Stimulated activated naive B cell treated with anti-CD40 and anti-IgM and Interleukin-4, amounts not matched to agents 10 μg/mL and 1 μg/mL and 100 μg/mL, for 72 hours (primary cell): Measurements from ENCODE around the gene SCRG1.

Experiments used
- ATAC-seq, 2 donors: fragments of 150-1000 bp; cut with Tn5 transposase; replicated peaks; 2 replicates each; pipeline ENCODE4 v1.10.0; 2021; ENCODE audit warnings: moderate library complexity in 1 of 2
- DNase-seq: peaks from one replicate; pipeline ENCODE4 v3.0.0; 2021
- H3K27ac Mint-ChIP-seq: one replicate; pipeline ENCODE4 v1.8.0; 2022; ENCODE audit warnings: mild to moderate bottlenecking, mixed read lengths
- H3K27me3 Mint-ChIP-seq, 2 donors: one replicate each; pipeline ENCODE4 v1.8.0; 2022; ENCODE audit warnings: mixed read lengths in 2 of 2
- H3K36me3 Mint-ChIP-seq, 2 donors: one replicate each; pipeline ENCODE4 v1.8.0; 2022; ENCODE audit warnings: mixed read lengths in 2 of 2, mild to moderate bottlenecking in 1 of 2
- H3K4me1 Mint-ChIP-seq, 2 donors: one replicate each; pipeline ENCODE4 v1.8.0; 2022; ENCODE audit warnings: mixed read lengths in 2 of 2, mild to moderate bottlenecking in 1 of 2
- H3K4me3 Mint-ChIP-seq, 2 donors: one replicate each; pipeline ENCODE4 v1.8.0; 2022; ENCODE audit warnings: mild to moderate bottlenecking in 2 of 2, mixed read lengths in 2 of 2, moderate library complexity in 1 of 2
- H3K9me3 Mint-ChIP-seq, 2 donors: one replicate each; pipeline ENCODE4 v1.8.0; 2022; ENCODE audit warnings: mixed read lengths in 2 of 2, mild to moderate bottlenecking in 1 of 2

The SCRG1 gene

GRCh38 chr4:173398779-173399415 lies at the start of gene SCRG1:
TSS of gene SCRG1 (minus strand) at chr4:173399116. CDS start at chr4:173391414, 7,702 bp downstream.
- Mint-ChIP-seq H3K27me3 (no peaks in the 10 kb centered on the region), H3K9me3 (no peaks in the 10 kb centered on the region), H3K4me1 (no peaks in the 10 kb centered on the region), H3K36me3 (peaks cover 1 to 3% of the 10 kb centered on the region in 2 donors), H3K4me3 (no peak within 1 kb of the TSS), H3K27ac (no peak within 1 kb of the TSS)
- ATAC-seq, result no peak
- DNase-seq, result no peak

DNA sequence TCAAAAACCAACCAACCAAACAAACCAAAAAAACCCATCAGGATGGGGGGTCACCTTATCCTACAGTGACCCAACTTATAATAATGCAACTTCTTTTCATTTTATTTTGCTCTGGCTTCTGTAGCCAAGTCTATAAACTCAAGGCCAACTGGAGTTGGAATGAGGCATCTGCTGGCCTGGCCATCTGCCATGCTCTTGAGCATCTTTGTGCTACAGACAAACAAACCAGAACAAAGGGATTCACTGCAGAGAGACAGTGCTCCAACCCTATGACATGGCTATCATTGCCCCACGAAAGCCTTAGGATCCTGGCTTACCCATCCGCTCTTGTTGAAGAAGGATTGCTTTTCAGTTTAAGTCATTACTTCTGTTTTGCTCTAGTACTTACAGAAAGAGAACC lies 49.2 kb upstream of the SCRG1 start:
- DNase-seq, result no peak
- Mint-ChIP-seq H3K27me3 (no peaks in the 10 kb centered on the region), H3K4me3 (no peak overlapping the region), H3K27ac (no peak overlapping the region), H3K36me3 (peaks cover 0 to 8% of the 10 kb centered on the region in 2 donors), H3K9me3 (peaks cover 0 to 3% of the 10 kb centered on the region in 2 donors), H3K4me1 (no peaks in the 10 kb centered on the region)
- no peak for ATAC-seq

DNA sequence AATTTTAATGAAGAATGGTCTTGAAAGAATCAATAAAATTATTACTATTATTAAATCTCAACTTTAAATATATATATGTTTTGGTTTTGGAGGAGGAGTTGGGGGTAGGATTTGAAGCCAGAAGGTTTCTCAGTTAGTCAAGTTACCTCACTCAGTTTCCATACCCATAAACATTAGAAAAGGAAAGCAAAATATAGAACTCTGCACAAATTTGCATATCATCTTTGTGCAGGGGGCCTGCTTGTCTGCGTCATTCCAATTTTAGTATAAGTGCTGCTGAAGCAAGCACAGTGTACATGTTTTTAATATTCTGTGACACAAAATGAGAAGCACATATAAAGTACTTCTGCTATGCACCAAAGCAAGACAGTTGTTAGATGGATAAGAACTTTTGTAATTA lies 47.5 kb upstream of the SCRG1 start:
- no peak overlapping the region for H3K4me3 Mint-ChIP-seq
- ATAC-seq (no peak), DNase-seq (no peak)
- no peaks in the 10 kb centered on the region for H3K27me3 Mint-ChIP-seq
- peaks cover 0 to 3% of the 10 kb centered on the region in 2 donors for H3K9me3 Mint-ChIP-seq
- H3K27ac Mint-ChIP-seq, result no peak overlapping the region
- H3K36me3 Mint-ChIP-seq, result peaks cover 0 to 8% of the 10 kb centered on the region in 2 donors
- H3K4me1 Mint-ChIP-seq, result no peaks in the 10 kb centered on the region

- peaks cover 0 to 6% of the 10 kb centered on the region in 2 donors for H3K9me3 Mint-ChIP-seq
- ATAC-seq, result no peak
- DNase-seq, result no peak
- no peaks in the 10 kb centered on the region for H3K27me3 Mint-ChIP-seq
- H3K36me3 Mint-ChIP-seq, result peaks cover 2 to 8% of the 10 kb centered on the region in 2 donors
- no peaks in the 10 kb centered on the region for H3K4me1 Mint-ChIP-seq
- H3K4me3 Mint-ChIP-seq, result no peak overlapping the region
- no peak overlapping the region for H3K27ac Mint-ChIP-seq
Measured at GRCh38 chr4:173443121-173443520, 44.2 kb upstream of the SCRG1 start.

GRCh38 chr4:173442223-173442932 lies 43.5 kb upstream of the SCRG1 start:
- no peak for DNase-seq
- ATAC-seq, result no peak
- H3K36me3 Mint-ChIP-seq, result peaks cover 2 to 8% of the 10 kb centered on the region in 2 donors
- no peaks in the 10 kb centered on the region for H3K27me3 Mint-ChIP-seq
- peaks cover 0 to 6% of the 10 kb centered on the region in 2 donors for H3K9me3 Mint-ChIP-seq
- no peaks in the 10 kb centered on the region for H3K4me1 Mint-ChIP-seq
- no peak overlapping the region for H3K4me3 Mint-ChIP-seq
- H3K27ac Mint-ChIP-seq, result no peak overlapping the region

GRCh38 chr4:173440888-173441287 lies 42.0 kb upstream of the SCRG1 start:
- ATAC-seq (no peak), DNase-seq (no peak)
- Mint-ChIP-seq H3K9me3 (peaks cover 0 to 6% of the 10 kb centered on the region in 2 donors), H3K27me3 (no peaks in the 10 kb centered on the region), H3K27ac (no peak overlapping the region), H3K4me3 (no peak overlapping the region), H3K4me1 (no peaks in the 10 kb centered on the region), H3K36me3 (peaks cover 2 to 8% of the 10 kb centered on the region in 2 donors)

DNA sequence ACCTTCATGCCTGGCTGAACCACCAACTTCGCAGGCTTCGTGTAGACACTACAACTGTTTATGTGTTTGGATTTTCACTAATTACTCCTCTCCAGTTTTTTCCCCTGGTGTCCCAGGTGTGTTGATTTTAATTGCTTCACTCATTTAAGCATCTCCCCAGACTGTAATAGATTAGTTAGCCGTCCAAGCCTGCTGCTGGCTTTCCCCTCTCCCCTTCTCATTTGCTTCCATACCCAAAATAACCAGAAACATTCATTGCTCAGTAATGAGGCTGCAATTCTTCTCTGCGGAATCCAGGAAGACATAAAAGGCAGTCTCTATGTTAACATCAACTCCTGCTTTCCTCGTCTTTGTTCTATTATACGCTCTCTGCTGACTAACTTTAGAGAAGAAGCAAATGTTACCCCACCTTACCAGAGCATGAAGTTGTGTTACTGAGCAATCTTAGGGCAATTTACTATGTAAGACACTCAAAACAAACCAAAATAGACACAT lies 37.9 kb upstream of the SCRG1 start:
- H3K36me3 Mint-ChIP-seq, result peaks cover 0 to 2% of the 10 kb centered on the region in 2 donors
- no peak for ATAC-seq
- H3K27me3 Mint-ChIP-seq, result peaks cover 0 to 5% of the 10 kb centered on the region in 2 donors
- H3K4me3 Mint-ChIP-seq, result no peak overlapping the region
- peaks cover 5% of the 10 kb centered on the region in 2 donors for H3K4me1 Mint-ChIP-seq
- DNase-seq, result no peak
- no peak overlapping the region for H3K27ac Mint-ChIP-seq
- peaks cover 0 to 6% of the 10 kb centered on the region in 2 donors for H3K9me3 Mint-ChIP-seq

DNA sequence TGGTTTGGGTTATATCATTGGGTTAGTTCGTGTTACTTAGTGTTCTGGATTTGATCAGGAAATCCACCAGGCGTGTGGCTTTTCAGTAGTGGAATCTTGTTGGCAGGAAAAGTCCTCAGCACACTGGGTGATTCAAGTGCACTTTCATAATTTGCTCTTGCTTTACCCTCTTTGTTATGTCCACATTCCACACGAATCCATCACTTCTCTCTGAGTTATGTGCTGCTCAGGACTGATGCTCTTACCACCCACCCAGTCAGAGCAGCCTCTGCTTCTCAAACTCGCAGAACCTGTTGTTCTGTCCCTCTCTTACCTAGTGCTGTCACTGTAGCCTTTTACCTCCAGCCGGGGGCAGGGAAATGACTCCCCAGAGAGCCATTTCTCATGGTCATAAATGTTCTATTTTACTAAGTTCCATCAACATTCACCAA lies 37.2 kb upstream of the SCRG1 start:
- DNase-seq (no peak), ATAC-seq (no peak)
- Mint-ChIP-seq H3K27me3 (peaks cover 0 to 5% of the 10 kb centered on the region in 2 donors), H3K4me3 (no peak overlapping the region), H3K4me1 (peaks cover 5% of the 10 kb centered on the region in 2 donors), H3K27ac (no peak overlapping the region), H3K36me3 (peaks cover 0 to 2% of the 10 kb centered on the region in 2 donors), H3K9me3 (peaks cover 0 to 6% of the 10 kb centered on the region in 2 donors)

GRCh38 chr4:173434231-173434630 lies 35.3 kb upstream of the SCRG1 start:
- ATAC-seq (no peak), DNase-seq (no peak)
- no peak overlapping the region for H3K4me3 Mint-ChIP-seq
- peaks cover 0 to 5% of the 10 kb centered on the region in 2 donors for H3K27me3 Mint-ChIP-seq
- H3K36me3 Mint-ChIP-seq, result peaks cover 2 to 4% of the 10 kb centered on the region in 2 donors
- H3K9me3 Mint-ChIP-seq, result peaks cover 0 to 11% of the 10 kb centered on the region in 2 donors
- no peak overlapping the region for H3K27ac Mint-ChIP-seq
- peaks cover 5% of the 10 kb centered on the region in 2 donors for H3K4me1 Mint-ChIP-seq

DNA sequence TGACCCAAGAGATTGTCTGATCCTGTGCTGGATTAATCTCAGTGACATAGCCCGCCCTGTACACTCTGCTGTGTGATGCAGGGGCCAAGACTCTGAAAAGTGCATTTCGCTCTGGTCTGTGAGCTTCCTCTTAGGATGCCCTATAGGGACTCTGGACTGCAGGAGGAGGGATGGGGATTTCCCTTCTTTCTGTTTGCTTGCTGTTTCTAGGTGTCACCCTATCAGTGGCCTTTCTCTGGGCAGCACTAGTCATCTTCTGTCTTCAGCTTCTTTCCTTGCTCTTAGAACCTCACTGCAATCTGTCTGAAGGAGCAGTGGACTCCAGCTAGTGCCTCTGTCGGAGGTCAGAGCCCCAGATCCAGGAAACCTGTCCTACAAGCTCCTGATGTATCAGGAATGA lies 34.5 kb upstream of the SCRG1 start:
- peaks cover 5% of the 10 kb centered on the region in 2 donors for H3K4me1 Mint-ChIP-seq
- peaks cover 0 to 4% of the 10 kb centered on the region in 2 donors for H3K36me3 Mint-ChIP-seq
- H3K27ac Mint-ChIP-seq, result no peak overlapping the region

GRCh38 chr4:173432430-173432829 lies 33.5 kb upstream of the SCRG1 start:
- H3K27ac Mint-ChIP-seq, result no peak overlapping the region
- ATAC-seq, result peak; percentile 55 to 61
- no peak overlapping the region for H3K4me3 Mint-ChIP-seq
- H3K36me3 Mint-ChIP-seq, result peaks cover 0 to 4% of the 10 kb centered on the region in 2 donors
- peaks cover 5% of the 10 kb centered on the region in 2 donors for H3K4me1 Mint-ChIP-seq
- DNase-seq, result no peak
- H3K27me3 Mint-ChIP-seq, result peaks cover 0 to 5% of the 10 kb centered on the region in 2 donors
- H3K9me3 Mint-ChIP-seq, result peaks cover 0 to 7% of the 10 kb centered on the region in 2 donors

More for the DNA sequence above, 34.5 kb upstream of the SCRG1 start:
- peaks cover 0 to 7% of the 10 kb centered on the region in 2 donors for H3K9me3 Mint-ChIP-seq
- ATAC-seq (peak in 1 of 2 donors; percentile 70), DNase-seq (no peak)
- H3K4me3 Mint-ChIP-seq, result no peak overlapping the region
- H3K27me3 Mint-ChIP-seq, result peaks cover 0 to 5% of the 10 kb centered on the region in 2 donors

DNA sequence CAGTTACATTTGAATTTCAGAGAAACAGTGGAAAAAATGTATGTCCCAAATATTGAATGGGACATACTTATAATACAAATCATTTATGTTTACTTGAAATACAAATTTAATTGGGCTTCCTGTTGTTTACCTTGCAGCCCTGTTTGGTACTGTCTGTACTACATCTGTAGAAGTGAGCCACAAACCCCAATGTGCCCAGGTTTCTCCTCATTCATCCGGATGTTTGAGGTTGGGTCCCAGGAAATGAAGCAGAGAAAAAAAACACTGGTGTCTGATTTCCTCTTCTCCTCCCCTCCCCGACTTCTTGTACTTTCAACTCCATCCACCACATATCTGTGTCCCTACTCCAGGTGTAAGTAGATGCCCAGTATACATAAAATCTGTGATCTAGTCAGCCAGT lies 27.1 kb upstream of the SCRG1 start:
- Mint-ChIP-seq H3K4me3 (no peak overlapping the region), H3K27me3 (no peaks in the 10 kb centered on the region), H3K36me3 (peaks cover 1 to 4% of the 10 kb centered on the region in 2 donors), H3K4me1 (no peaks in the 10 kb centered on the region), H3K9me3 (peaks cover 0 to 7% of the 10 kb centered on the region in 2 donors), H3K27ac (no peak overlapping the region)
- ATAC-seq (no peak), DNase-seq (no peak)

DNA sequence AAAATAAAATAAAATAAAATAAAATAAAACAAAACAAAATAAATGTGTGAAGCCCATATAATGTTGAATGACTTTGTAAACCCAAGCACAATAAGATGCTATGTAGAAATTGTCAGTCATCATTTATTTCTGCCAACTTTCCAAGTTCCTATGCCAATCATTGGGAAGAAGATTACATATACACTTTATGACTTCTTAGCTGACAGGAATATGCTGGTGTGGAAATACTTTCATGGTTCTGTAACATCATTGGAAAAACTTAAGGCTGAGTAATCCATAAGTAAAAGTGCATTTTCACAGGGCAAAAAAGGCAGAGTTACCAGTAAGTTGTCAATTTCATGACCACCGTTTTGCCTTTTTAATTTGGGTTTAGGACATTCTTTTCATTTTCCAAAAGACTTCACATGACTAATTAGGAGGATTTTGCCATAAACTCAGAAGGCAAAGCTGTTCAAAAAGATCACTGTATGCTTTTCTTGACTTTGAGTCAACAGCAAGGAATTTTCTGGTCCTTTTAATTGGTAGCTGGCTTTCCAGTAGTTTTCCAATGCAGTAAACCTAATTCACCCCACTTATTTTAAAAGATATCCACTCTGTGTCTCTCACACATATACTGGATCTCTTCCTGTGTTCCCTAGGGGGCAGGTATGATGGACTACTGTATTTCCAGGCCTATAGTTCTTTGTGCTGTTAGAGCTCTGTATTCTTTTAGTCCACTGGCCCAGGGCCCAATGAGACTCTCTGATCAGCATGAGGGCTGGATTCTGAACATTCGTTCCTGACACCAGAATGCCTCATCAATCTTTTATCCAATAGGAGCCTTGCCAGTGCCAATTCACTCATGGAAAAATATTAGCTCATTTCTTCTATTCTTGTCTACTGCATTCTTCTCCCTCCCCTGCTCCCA lies 26.2 kb upstream of the SCRG1 start:
- Mint-ChIP-seq H3K4me3 (no peak overlapping the region), H3K4me1 (no peaks in the 10 kb centered on the region), H3K9me3 (peaks cover 0 to 2% of the 10 kb centered on the region in 2 donors), H3K36me3 (peaks cover under 1 to 1% of the 10 kb centered on the region in 2 donors), H3K27me3 (no peaks in the 10 kb centered on the region), H3K27ac (no peak overlapping the region)
- no peak for ATAC-seq
- no peak for DNase-seq

GRCh38 chr4:173420801-173421200 lies 21.9 kb upstream of the SCRG1 start:
- ATAC-seq, result no peak
- no peak overlapping the region for H3K27ac Mint-ChIP-seq
- H3K27me3 Mint-ChIP-seq, result no peaks in the 10 kb centered on the region
- H3K36me3 Mint-ChIP-seq, result peaks cover 0 to 1% of the 10 kb centered on the region in 2 donors
- peaks cover 0 to 2% of the 10 kb centered on the region in 2 donors for H3K9me3 Mint-ChIP-seq
- no peak overlapping the region for H3K4me3 Mint-ChIP-seq
- H3K4me1 Mint-ChIP-seq, result peaks cover 3 to 8% of the 10 kb centered on the region in 2 donors
- no peak for DNase-seq
